Effector memory CD4-positive, alpha-beta T cell (primary cell): Measurements from ENCODE around the gene PTRH1.
A peak's percentile ranks its signal among the peaks of the same experiment; 100 is the strongest.
"Not testable (repeated sequence)": the region's sequence is repeated elsewhere in the genome, so short reads cannot be mapped to it uniquely, and the experiment has no call there.

Source experiments
- DNase-seq, 3 donors: peaks; one replicate each; pipeline ENCODE4 v3.0.0-alpha.2; 2020
- H3K27ac ChIP-seq: 2 replicates; pipeline ENCODE4 v1.7.0; 2013; ENCODE audit warnings: mild to moderate bottlenecking, low read length, moderate library complexity; ENCODE audit not compliant: insufficient read depth, poor library complexity, severe bottlenecking
- H3K27me3 ChIP-seq: replicated peaks from 2 replicates; pipeline ENCODE4 v1.7.0; 2013; ENCODE audit warnings: mild to moderate bottlenecking, low read length; ENCODE audit not compliant: insufficient read depth, control insufficient read depth, poor library complexity, severe bottlenecking
- H3K36me3 ChIP-seq: 2 replicates; pipeline ENCODE4 v1.7.0; 2013; ENCODE audit warnings: mild to moderate bottlenecking, low read length, moderate library complexity; ENCODE audit not compliant: control insufficient read depth, insufficient read depth
- H3K4me1 ChIP-seq: 2 replicates; pipeline ENCODE4 v1.7.0; 2013; ENCODE audit warnings: low read length, mild to moderate bottlenecking; ENCODE audit not compliant: control insufficient read depth, insufficient read depth, poor library complexity, severe bottlenecking
- H3K4me3 ChIP-seq: 2 replicates; pipeline ENCODE4 v1.7.0; 2013; ENCODE audit warnings: low read length, low read depth, mild to moderate bottlenecking; ENCODE audit not compliant: insufficient read depth, poor library complexity, severe bottlenecking
- H3K9me3 ChIP-seq: 2 replicates; pipeline ENCODE4 v1.7.0; 2013; ENCODE audit warnings: mild to moderate bottlenecking, low read length, moderate library complexity; ENCODE audit not compliant: control insufficient read depth
- total RNA-seq, 3 donors: gene quantifications; one replicate each; lab custom pipeline; 2026; lab: John Stamatoyannopoulos, UW

Gene PTRH1
- 5.0 to 6.3 (median 5.2) reads per million in 3 donors for total RNA-seq

GRCh38 chr9:127715470-127716337 is at the start of gene PTRH1, which contains the start of gene TTC16:
Gene PTRH1 (minus strand): TSS chr9:127715663. CDS start chr9:127715639, 24 bp downstream.
Gene TTC16 (plus strand): TSS chr9:127716079. CDS start chr9:127716146, 67 bp downstream.
- Histone ChIP-seq H3K4me3 (peak within 1 kb of the TSS; percentile 91), H3K27me3 (no peaks in the 10 kb centered on the region), H3K4me1 (peaks cover 30% of the 10 kb centered on the region), H3K9me3 (no peaks in the 10 kb centered on the region), H3K36me3 (no peaks in the 10 kb centered on the region), H3K27ac (peak within 1 kb of the TSS; percentile 66)
- peak; percentile 91 to 97 (median 92) for DNase-seq

- peaks cover 37% of the 10 kb centered on the region for H3K4me1 ChIP-seq
- no peak overlapping the region for H3K27ac ChIP-seq
- no peak for DNase-seq
These were observed 48.5 kb upstream of the PTRH1 start for GRCh38 chr9:127763918-127764384.

GRCh38 chr9:127762111-127762676 is 46.7 kb upstream of the PTRH1 start:
- DNase-seq: no peak
- no peaks in the 10 kb centered on the region for H3K27me3 ChIP-seq
- peaks cover 40% of the 10 kb centered on the region for H3K36me3 ChIP-seq
- peaks cover 20% of the 10 kb centered on the region for H3K4me1 ChIP-seq
- no peaks in the 10 kb centered on the region for H3K9me3 ChIP-seq
- no peak overlapping the region for H3K4me3 ChIP-seq
- no peak overlapping the region for H3K27ac ChIP-seq

More at GRCh38 chr9:127763918-127764384, 48.5 kb upstream of the PTRH1 start:
- Histone ChIP-seq H3K27me3 (no peaks in the 10 kb centered on the region), H3K4me3 (no peak overlapping the region), H3K9me3 (no peaks in the 10 kb centered on the region), H3K36me3 (peaks cover 29% of the 10 kb centered on the region)

GRCh38 chr9:127761491-127761956 is 46.1 kb upstream of the PTRH1 start:
- peaks cover 40% of the 10 kb centered on the region for H3K36me3 ChIP-seq
- no peaks in the 10 kb centered on the region for H3K27me3 ChIP-seq

GRCh38 chr9:127761061-127761460 is 45.6 kb upstream of the PTRH1 start:
- Histone ChIP-seq H3K4me3 (no peak overlapping the region), H3K27me3 (no peaks in the 10 kb centered on the region), H3K4me1 (peaks cover 8% of the 10 kb centered on the region), H3K36me3 (peaks cover 36% of the 10 kb centered on the region), H3K27ac (no peak overlapping the region), H3K9me3 (no peaks in the 10 kb centered on the region)
- DNase-seq: no peak

More at GRCh38 chr9:127761491-127761956, 46.1 kb upstream of the PTRH1 start:
- Histone ChIP-seq H3K4me1 (peaks cover 13% of the 10 kb centered on the region), H3K4me3 (no peak overlapping the region), H3K27ac (peak overlapping the region; percentile 32), H3K9me3 (no peaks in the 10 kb centered on the region)
- no peak for DNase-seq

- H3K4me1 ChIP-seq: peaks cover 4% of the 10 kb centered on the region
- H3K9me3 ChIP-seq: no peaks in the 10 kb centered on the region
- peak overlapping the region; percentile 42 for H3K27ac ChIP-seq
- no peak overlapping the region for H3K4me3 ChIP-seq
- H3K27me3 ChIP-seq: no peaks in the 10 kb centered on the region
- peaks cover 40% of the 10 kb centered on the region for H3K36me3 ChIP-seq
- DNase-seq: no peak
These were observed 43.4 kb upstream of the PTRH1 start for GRCh38 chr9:127758843-127759242.

- H3K4me3 ChIP-seq, H3K4me1 ChIP-seq, DNase-seq, H3K27me3 ChIP-seq, H3K9me3 ChIP-seq, H3K27ac ChIP-seq: not testable (repeated sequence)
- H3K36me3 ChIP-seq: peaks cover 47% of the 10 kb centered on the region
These were observed 41.3 kb upstream of the PTRH1 start for GRCh38 chr9:127756776-127757175.

- Histone ChIP-seq H3K9me3 (no peaks in the 10 kb centered on the region), H3K4me1 (no peaks in the 10 kb centered on the region), H3K4me3 (no peak overlapping the region), H3K36me3 (peaks cover 43% of the 10 kb centered on the region), H3K27ac (no peak overlapping the region), H3K27me3 (no peaks in the 10 kb centered on the region)
- DNase-seq: no peak
These were observed 40.8 kb upstream of the PTRH1 start for GRCh38 chr9:127756233-127756632.

GRCh38 chr9:127755061-127756060 is 39.9 kb upstream of the PTRH1 start:
- Histone ChIP-seq H3K4me3 (no peak overlapping the region), H3K27ac (no peak overlapping the region), H3K27me3 (no peaks in the 10 kb centered on the region), H3K4me1 (no peaks in the 10 kb centered on the region), H3K9me3 (no peaks in the 10 kb centered on the region), H3K36me3 (peaks cover 47% of the 10 kb centered on the region)
- no peak for DNase-seq
